ENCODE measurements around the gene CHCHD6.

Gene CHCHD6

DNA sequence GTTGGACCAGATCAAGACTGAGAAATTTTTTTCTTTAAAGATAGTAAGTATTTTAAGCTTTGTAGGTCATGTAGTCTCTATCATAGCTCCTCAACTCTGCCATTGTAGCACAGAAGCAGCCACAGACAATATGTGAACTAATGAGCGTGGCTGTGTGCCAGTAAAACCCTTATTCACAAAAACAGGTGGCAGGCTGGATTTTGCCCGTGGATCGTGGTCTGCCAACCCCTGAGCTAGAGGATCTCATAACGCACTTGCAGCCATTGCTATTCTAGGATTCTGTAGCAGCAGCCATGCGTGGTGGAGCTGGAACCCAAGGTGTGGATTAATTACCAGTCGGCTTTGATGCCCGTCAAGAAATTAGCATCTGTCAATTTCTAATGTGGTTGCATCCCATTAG lies 210.2 kb downstream of the CHCHD6 start:
- in situ Hi-C loops (cut with MboI; ENCODE audit: low sequenced_read_pairs), result no loop called here

DNA sequence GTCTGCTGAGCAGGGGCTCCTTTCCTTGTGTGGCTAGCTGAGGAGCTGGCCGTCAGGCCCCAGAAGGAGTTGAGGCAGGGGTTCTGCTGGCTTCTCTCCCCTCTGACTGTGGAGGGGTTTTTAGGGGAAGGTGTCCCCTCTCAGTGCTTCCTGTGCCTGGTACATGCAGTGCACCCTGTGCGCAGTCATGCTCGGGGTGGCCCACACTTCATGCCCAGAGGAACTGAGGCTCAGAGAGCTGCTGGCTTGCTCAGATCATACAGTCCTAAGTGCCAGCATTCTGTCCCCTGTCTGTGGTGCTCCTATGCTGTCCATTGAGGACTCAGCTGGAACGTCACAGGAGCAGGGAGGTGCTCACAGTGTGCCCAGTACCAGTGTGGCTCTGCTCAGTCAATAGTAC lies 211.0 kb downstream of the CHCHD6 start:
- in situ Hi-C loops (cut with MboI; ENCODE audit: low sequenced_read_pairs), result no loop called here

DNA sequence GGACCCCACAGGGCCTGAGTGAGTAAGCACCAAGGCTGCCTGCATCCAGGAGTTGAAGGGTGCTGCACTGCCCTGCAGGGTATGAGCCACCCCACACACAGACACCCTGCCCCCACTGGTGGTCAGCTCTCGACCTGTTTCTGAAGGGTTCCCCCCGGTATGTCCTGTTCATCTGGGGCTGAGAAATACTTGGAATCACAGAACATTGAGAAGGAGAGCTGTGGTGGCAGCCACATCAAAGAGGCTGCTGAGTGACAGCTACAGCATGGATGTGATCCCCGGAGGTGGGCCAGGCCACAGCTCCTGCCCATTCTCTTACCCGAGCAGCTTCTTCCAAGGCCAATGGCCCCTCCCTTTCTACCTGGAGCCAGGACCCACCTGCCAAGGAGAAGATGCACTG lies 212.5 kb downstream of the CHCHD6 start:
- in situ Hi-C loops (cut with MboI; ENCODE audit: low sequenced_read_pairs), result no loop called here

DNA sequence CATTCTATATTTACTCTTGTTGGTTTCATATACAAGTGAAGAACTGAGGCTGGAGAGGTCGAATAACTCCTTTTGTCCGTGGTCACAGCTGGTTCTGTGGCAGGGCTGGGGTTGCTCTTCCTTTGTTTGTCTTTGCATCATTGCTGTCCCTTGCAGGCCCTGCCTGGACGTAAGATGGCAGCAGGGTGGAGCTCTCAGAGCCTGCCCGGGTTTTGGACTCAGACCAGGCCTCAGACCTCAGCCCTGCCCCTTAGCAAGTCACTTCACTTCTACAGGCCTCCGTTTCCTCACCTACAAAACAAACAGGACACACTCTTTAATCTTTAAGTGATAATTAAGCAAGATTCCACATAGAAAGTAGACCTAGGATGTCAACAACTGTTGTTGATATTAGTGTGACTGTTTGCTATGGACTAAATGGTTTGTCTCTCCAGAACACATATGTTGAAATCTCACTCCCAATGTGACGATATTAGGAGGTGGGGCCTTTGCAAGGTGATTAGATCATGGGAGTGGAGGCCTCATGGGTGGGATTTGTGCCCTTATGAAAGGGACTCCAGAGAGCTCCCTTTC lies 213.3 kb downstream of the CHCHD6 start:
- in situ Hi-C loops (cut with MboI; ENCODE audit: low sequenced_read_pairs), result no loop called here

DNA sequence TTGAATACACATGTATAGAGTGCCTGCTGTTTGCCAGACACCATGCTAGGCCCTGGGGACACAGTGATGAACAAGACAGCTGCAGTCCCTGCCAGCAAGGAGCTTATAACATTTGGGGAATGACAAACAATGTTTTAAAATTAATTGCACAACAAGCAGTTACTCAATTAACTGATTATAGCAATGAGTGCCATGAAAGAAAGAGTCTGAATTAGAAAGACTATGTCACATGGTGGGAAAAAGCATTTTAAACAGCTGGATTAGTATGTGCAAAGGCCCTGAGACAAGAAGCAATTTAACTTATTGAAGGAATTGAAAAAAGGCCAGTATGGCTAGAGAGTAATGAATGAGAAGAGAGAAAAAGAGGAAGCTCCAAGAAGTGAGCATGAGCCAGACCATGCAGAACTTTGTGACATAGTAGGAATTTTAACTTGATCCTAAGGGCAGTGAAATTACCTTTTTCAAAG lies 214.3 kb downstream of the CHCHD6 start:
- in situ Hi-C loops (cut with MboI; ENCODE audit: low sequenced_read_pairs), result no loop called here

DNA sequence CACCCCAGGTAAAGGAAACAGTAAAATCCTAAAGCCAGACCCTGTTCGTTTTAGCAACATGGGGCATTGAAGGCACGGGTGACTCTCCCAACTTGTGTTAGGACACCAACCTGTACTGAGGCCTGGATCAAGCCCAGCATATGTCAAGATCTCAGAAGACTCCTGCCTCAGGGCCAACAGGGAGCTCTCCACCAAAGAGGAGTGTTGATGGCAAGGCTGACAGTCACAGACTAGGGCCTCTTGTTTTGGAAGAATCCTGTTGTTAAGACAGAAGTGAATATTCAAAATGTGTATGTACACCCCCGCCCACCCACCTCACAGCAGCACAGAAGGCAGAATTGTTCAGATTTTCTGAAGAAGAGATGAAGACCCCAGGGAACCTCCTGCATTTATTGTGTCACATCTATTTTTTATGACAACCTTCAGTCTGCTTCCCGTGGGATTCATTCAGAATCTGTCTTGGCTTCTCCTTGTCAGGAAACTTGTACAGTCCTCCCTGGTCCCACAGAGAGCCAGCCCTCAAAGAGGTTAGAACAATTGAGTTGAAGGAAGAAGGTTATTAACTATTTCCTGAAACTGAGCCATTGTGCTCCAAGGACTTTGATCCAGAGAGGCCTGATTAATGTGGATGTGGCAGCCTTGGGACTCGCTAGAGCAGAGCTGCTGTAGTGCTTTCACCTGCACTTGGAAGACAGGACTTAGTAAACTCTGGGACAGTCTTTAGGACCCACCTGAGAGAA lies 217.2 kb downstream of the CHCHD6 start:
- in situ Hi-C loops (cut with MboI; ENCODE audit: low sequenced_read_pairs), result no loop called here

DNA sequence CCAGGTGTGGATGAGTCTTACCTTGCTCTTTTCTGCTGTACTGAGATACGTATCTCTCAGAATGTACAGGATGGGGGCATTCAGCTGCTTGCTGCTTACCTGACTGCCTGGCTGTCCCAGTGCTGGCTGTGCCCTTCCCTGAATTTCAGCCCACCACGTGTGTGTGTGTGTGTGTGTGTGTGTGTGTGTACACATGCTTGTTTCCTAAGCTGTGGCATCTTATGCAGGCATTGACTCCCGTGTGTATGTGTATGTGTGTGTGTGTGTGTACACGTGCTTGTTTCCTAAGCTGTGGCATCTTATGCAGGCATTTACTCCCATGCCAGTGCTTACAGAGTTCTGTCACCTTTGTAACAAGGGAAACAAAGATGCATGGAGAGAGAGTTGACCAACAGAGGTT lies 218.4 kb downstream of the CHCHD6 start:
- in situ Hi-C loops (cut with MboI; ENCODE audit: low sequenced_read_pairs), result no loop called here

DNA sequence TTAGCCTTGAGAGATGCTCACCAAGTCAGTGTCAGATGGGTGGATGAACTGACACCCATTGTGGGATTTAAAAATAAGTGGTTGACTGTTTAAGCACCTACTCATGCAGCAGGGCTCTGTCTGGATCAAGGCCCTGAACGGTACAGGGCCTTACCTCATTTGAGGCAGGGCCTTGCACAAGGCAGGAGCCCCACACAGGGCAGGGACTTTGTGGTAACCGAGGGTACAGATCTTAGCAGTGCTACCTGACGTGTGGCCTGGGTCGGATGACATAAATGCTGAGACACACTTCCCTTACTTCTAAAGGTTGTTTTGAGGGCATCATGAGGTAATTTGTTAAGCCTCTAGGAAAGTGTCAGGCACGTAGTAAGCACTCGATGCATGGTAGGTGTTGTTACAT lies 219.4 kb downstream of the CHCHD6 start:
- in situ Hi-C loops (cut with MboI; ENCODE audit: low sequenced_read_pairs), result no loop called here

DNA sequence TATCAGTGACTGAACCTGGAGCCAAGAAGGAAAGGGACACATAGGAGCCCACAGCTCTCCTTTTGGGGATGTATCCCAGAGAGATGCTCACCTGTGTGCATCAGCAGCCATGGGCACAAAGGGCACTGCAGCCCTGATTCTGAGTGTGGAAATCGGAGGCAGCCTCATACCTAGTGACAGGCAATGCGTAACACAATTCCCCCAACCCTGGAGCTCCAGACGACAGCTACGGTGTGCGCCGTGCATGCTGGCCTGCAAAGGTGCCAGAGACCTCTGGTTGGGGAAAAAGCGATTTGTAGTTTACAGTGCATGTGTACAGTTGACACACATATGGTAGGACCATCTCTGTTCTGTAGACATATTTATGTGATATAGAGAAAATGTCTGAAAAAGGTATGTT lies 219.9 kb downstream of the CHCHD6 start:
- in situ Hi-C loops (cut with MboI; ENCODE audit: low sequenced_read_pairs), result no loop called here

DNA sequence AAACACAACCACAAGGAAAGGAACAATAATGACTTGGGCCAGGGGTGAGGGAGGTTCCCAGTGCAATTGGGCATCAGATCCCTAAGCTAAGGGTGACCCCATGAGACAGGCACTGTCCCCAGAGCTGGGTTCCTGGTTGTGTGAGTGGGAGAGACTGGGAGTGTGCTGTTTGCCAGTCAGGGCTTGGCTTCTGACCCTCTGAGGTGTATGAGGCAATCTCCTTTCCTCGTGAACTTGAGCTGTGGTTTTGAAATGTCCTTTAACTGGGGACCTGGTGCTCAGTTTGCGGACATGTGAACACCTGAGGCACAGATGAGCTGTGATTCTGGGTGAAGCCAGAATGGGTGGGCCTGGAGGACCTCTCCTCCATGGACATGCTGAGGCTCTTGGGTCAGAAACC lies 220.4 kb downstream of the CHCHD6 start:
- in situ Hi-C loops (cut with MboI; ENCODE audit: low sequenced_read_pairs), result no loop called here

DNA sequence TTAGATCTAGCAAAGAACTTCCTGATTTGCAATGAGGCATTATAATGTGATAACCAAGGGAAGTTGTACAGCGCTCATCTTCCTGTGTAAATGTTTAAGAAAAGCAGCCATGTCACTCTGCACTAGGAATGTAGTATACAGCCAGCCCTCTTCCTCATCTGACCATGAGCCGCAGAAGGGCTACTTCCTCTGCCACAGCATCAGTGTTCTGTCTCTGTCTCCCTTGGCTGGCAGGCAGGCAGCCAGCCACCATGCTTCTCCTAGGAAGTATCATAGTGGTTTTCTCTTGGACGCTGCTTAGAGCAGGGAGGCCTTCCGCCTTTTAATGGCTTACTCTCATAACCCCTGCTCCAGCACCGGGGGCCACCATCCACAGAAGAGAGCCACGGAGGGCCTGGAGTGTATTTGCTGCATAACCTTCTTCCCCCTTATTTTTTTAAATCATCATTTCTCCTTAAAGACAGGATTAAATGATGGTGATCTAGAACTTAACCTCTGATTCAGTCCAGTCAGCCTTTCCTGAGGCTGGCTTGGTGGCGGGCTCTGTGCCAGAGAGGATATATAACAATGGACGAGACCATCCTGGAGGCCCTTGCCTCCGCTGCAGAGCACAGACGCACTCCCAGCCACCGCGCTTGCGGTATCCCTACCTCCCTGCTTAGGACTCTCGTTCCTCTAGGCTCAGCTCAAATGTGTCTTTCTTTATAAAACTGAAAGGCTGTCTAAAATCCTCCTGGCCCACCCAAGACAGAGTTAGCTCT lies 221.6 kb downstream of the CHCHD6 start:
- in situ Hi-C loops (cut with MboI; ENCODE audit: low sequenced_read_pairs), result no loop called here

DNA sequence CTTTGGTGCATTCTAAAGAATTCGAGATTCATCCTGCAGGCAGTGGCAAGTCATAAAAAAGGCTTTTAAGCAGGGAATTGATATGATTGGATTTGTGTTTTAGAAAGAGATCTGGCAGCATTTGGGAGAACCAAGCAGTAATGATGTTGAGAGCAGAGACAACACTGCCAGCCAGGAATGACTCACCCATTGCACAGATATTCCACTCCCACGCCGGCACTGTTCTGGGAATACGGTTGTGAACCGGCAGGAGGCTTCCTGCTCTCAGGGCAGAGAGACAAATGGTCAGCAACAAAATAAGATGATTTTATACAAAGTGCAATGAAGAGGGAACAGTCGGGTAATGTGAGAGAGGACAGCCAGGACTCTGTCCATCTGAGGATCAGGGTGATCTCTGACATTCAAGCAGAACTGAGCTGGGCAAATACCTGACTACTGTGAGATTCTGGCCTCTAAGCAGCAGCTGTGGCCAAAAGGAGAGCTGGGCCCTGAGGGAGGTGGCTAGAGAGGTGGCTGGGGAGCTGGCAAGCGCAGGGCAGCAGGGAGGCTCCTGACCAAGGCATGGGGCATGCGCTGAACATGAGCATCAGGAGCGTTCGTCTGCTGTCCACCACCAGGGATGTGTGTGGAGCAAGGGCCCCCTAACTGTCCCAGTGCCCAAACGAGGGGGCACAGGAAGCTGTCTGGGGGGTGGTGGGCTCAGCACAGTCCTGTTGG lies 222.8 kb downstream of the CHCHD6 start:
- in situ Hi-C loops (cut with MboI; ENCODE audit: low sequenced_read_pairs), result no loop called here

DNA sequence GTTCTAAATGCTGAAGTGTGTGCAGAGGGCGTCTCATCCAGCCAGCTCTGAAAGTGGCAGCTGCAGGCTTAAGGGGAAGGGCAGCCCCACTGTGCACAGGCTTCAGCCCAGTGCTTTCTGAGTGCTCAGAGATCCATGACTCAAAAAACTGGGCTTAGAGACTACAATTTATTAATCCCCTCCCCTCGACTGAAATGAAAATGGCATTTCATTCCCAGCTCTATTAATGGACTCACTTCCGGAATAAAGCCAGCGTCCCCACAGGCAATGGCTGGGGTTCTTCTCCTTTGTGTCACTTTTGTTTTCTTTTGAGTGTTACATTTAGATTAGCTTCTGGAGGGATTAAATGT lies 223.3 kb downstream of the CHCHD6 start:
- in situ Hi-C loops (cut with MboI; ENCODE audit: low sequenced_read_pairs), result no loop called here

DNA sequence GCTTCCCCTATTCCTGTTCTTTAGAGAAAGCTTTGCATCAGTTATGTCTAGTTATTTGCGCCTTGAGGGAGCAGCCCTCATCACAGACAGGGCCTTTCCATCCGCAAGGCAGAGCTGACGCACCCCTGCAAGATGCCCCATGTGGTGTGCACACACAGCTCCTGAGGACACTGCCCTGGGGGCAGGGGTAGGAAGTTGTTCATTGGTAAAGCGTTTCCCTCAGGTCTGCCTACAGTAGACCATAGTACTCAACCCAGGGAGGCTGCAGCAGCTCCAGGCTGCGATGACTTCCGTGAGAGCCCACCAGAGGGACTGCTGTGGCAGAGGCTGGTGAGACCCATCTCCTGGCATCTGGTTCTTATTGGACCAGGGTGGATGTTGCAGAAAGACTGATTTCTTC lies 223.8 kb downstream of the CHCHD6 start:
- in situ Hi-C loops (cut with MboI; ENCODE audit: low sequenced_read_pairs), result no loop called here

DNA sequence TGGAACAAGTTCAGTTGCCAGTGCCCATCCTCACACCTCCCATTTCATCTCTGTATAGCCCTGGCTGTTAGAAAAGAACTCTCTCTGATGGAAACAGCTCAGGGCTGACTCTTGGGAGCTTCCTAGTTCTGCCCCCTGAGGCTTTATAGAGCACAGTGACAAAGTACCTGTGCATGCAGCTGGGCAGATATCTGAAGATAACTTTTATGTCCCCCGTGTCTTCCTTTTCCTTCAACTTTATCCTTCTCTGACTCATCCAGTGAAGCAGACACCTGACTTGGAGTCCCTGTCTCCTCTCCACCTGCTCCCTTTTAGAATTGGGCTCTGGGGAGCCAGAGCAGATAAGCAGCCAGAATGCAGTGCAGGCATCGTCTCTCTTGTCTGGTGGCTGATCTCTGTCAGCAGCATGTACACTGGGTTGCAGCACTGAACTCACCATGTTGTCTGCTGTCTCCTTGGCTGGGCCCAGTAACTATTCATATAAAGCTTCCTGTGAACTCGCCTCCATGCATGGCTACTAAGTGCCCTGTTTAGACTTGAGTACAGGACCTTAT lies 225.0 kb downstream of the CHCHD6 start:
- in situ Hi-C loops (cut with MboI; ENCODE audit: low sequenced_read_pairs), result no loop called here

DNA sequence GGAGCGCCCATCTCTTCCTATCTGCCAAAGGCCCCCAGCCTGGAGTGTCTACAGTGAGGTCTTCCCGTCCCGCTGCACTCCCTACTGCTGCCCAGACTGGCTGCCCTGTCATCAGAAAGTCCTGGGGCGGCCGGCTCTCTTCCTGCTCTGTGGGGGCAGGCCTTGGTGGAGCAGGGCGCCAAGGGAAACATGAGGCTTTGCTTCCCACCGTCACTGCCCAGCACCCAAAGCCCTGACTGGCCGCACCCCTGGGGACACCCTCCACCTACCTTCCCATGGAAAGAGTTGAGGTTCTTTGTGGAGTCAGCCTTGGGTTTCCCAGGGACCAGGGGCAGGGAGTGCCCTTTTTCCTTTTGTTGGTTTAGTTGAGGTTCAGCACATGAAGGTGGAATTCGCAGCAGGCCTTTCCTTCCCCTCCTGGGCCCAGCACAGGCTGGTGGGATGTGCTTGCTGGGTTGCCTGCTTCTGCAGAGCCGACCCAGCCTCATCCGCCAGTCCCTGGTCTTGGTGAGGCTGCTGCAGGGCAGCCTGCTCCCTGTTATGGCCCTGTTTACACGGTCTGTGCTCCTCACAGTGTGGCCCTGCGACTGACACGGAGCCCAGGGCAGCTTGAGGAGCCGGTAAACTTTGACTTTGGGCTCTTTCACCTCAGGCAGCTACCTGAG lies 227.0 kb downstream of the CHCHD6 start:
- in situ Hi-C loops (cut with MboI; ENCODE audit: low sequenced_read_pairs), result no loop called here

DNA sequence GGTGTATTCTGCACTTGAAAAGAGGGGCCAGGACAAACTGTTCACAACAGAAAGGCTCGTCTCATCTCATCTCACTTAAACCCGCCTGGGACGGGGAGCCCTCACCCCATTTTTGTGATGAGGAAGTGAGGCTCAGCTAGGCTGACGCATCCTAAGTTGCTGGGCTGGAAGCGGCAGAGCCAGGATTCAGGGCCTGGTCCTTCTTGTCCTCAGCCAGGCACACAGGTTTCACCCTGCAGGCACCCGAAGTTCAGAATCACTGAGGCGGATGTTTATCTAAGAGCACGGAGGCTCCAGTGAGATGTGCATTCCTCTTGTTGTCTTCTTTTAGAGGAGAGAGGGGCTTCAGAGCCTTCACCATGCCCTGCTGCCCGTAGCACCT lies 227.8 kb downstream of the CHCHD6 start:
- in situ Hi-C loops (cut with MboI; ENCODE audit: low sequenced_read_pairs), result no loop called here

DNA sequence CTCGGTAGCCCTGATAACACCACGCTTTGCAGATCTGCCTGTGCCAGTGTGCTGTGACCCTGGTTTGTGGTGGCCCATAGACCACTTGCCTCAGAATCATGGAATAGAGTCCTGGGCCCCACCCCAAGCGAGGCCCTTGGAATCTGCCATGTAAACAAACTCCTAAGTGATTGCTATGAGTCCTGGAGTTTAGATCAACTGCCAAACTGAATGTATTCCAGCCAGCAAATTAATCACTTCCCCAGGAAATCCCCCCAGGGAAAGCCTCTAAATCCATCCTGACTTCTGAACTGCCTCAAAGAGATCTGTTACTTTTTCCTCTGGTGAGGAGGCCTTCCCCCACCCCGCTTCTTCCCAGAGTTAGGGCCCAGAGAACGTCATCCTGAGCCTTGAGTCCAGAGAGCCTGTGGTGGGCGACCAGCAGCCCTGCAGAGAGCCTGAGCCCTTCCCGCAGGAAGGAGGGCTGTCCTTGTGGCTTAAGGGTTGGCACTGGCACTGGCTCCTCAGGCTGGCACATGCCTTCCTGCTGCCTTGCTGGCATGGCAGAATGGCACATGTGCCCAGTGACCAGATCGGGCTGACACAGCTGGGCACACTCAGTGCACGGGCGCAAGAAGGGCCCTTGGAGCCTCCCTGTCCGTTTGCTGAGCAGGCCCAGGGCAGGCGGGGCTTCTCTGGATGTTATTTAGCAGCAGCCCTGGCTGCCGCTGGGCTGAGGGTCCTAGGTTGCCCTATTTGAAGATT lies 228.3 kb downstream of the CHCHD6 start:
- in situ Hi-C loops (cut with MboI; ENCODE audit: low sequenced_read_pairs), result no loop called here

DNA sequence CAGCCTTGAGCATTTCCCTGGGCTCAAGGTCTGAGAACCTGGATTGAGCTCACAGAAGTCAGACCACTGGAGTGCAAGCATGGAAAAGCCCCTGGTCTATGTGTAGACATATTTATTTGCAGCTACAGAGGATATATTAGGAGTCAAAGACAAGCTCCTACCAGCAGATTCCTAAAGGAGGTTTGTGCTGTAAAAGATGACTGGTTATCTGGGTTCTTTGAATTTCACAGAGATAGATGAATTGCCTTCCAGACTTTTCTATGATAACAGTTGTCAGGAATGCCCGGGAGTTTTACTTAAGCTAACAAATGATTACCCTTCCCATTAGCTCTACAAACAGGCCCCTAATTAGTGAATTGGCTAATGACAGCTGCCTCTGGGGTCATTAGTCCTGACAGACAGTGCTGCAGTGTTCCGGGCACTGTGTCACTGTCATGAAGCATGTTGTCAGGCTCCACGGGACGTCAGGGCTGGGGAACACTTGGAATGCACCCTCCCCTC lies 230.0 kb downstream of the CHCHD6 start:
- in situ Hi-C loops (cut with MboI; ENCODE audit: low sequenced_read_pairs), result no loop called here

DNA sequence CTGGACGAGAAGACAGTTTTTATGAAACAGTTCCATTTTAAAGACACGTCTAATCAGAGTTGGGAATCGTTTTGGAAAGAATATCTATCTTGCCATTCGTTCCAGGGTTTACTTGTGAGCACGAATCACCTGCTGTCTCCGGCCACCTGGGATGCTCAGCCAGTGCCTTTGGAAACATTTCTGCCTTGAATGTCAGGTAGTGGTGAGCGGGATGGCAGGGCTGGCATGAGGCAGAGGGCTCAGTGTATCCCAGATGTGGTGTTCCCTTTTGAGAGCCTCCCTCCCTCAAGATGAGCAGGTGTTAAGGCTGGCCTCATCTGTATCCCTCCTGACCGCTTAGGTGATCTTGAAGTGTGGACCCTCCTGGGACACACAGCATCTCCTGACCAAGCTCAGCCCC lies 231.0 kb downstream of the CHCHD6 start:
- in situ Hi-C loops (cut with MboI; ENCODE audit: low sequenced_read_pairs), result no loop called here
